ENCODE results near the gene IMMP2L. TPM values are rescaled to one million over a fixed set of nuclear protein-coding genes. Genes with fewer than 3 reads are reported as not detected.

Gene IMMP2L
- total RNA-seq, 1 donor = 8.2 TPM

GRCh38 chr7:110775046-110775445 lies 787.2 kb downstream of the IMMP2L start:
- H3K4me3 ChIP-seq (ENCODE audit: low read depth, low read length) = no peak overlapping the region
- DNase-seq (ENCODE audit: low read depth) = peak; percentile 6
- TF ChIP-seq CTCF (IDR thresholded peaks at IDR 0.05; ENCODE audit: insufficient read depth, low read depth, low read length) = no peak

GRCh38 chr7:110774071-110774470 lies 788.2 kb downstream of the IMMP2L start:
- H3K4me3 ChIP-seq (ENCODE audit: low read depth, low read length) = no peak overlapping the region
- no peak for DNase-seq (ENCODE audit: low read depth)

GRCh38 chr7:110772615-110773014 lies 789.7 kb downstream of the IMMP2L start:
- no peak for DNase-seq (ENCODE audit: low read depth)
- no peak overlapping the region for H3K4me3 ChIP-seq (ENCODE audit: low read depth, low read length)
- no peak for TF ChIP-seq CTCF (IDR thresholded peaks at IDR 0.05; ENCODE audit: insufficient read depth, low read depth, low read length)

More at GRCh38 chr7:110774071-110774470, 788.2 kb downstream of the IMMP2L start:
- no peak for TF ChIP-seq CTCF (IDR thresholded peaks at IDR 0.05; ENCODE audit: insufficient read depth, low read depth, low read length)

- TF ChIP-seq CTCF (IDR thresholded peaks at IDR 0.05; ENCODE audit: insufficient read depth, low read depth, low read length) = no peak
- DNase-seq (ENCODE audit: low read depth) = no peak
- H3K4me3 ChIP-seq (ENCODE audit: low read depth, low read length) = no peak overlapping the region
Observed at GRCh38 chr7:110771717-110772116, 790.6 kb downstream of the IMMP2L start.

GRCh38 chr7:110767550-110768110 lies 794.7 kb downstream of the IMMP2L start:
- H3K4me3 ChIP-seq (ENCODE audit: low read depth, low read length) = no peak overlapping the region
- DNase-seq (ENCODE audit: low read depth) = no peak
- TF ChIP-seq CTCF (IDR thresholded peaks at IDR 0.05; ENCODE audit: insufficient read depth, low read depth, low read length) = no peak

- TF ChIP-seq CTCF (IDR thresholded peaks at IDR 0.05; ENCODE audit: insufficient read depth, low read depth, low read length) = no peak
- peak; percentile 3 for DNase-seq (ENCODE audit: low read depth)
- no peak overlapping the region for H3K4me3 ChIP-seq (ENCODE audit: low read depth, low read length)
Observed at GRCh38 chr7:110766864-110767263, 795.4 kb downstream of the IMMP2L start.

- TF ChIP-seq CTCF (IDR thresholded peaks at IDR 0.05; ENCODE audit: insufficient read depth, low read depth, low read length) = no peak
- no peak for DNase-seq (ENCODE audit: low read depth)
- no peak overlapping the region for H3K4me3 ChIP-seq (ENCODE audit: low read depth, low read length)
Observed at GRCh38 chr7:110764852-110765251, 797.4 kb downstream of the IMMP2L start.

Measured in fibroblast of villous mesenchyme (primary cell).